Hepatocyte (in vitro differentiated cells): ENCODE data around the gene RBBP8NL. TPM values are rescaled to one million over a fixed set of nuclear protein-coding genes. Genes with fewer than 3 reads are reported as not detected.

ENCODE experiments used
- DNase-seq: peaks from one replicate; pipeline ENCODE4 v3.0.0-alpha.2; 2016; ENCODE audit warnings: low spot score
- H2AFZ ChIP-seq: fragments of 200-600 bp; sonication (generic); 2 replicates; pipeline ENCODE4 v1.6.0; 2016; ENCODE audit warnings: antibody characterized with exemption, mild to moderate bottlenecking
- H3K27ac ChIP-seq: fragments of 200-600 bp; sonication (generic); 2 replicates; pipeline ENCODE4 v1.5.1; 2016; ENCODE audit warnings: mild to moderate bottlenecking
- H3K27me3 ChIP-seq: fragments of 200-600 bp; sonication (generic); 2 replicates; pipeline ENCODE4 v1.6.1; 2016
- H3K36me3 ChIP-seq: fragments of 200-600 bp; sonication (generic); replicated peaks from 2 replicates; pipeline ENCODE4 v1.5.1; 2016; ENCODE audit warnings: low read depth; ENCODE audit not compliant: insufficient read depth
- H3K4me1 ChIP-seq: fragments of 200-600 bp; sonication (generic); 2 replicates; pipeline ENCODE4 v1.5.1; 2016; ENCODE audit warnings: mild to moderate bottlenecking, moderate library complexity; ENCODE audit not compliant: insufficient read depth
- H3K4me2 ChIP-seq: fragments of 200-600 bp; sonication (generic); 2 replicates; pipeline ENCODE4 v1.6.0; 2016
- H3K4me3 ChIP-seq: fragments of 200-600 bp; sonication (generic); 2 replicates; pipeline ENCODE4 v1.5.1; 2016; ENCODE audit warnings: mild to moderate bottlenecking
- H3K79me2 ChIP-seq: fragments of 200-600 bp; sonication (generic); 2 replicates; pipeline ENCODE4 v1.6.0; 2017; ENCODE audit warnings: mild to moderate bottlenecking
- H3K9me2 ChIP-seq: fragments of 200-600 bp; sonication (generic); replicated peaks from 2 replicates; pipeline ENCODE4 v1.6.0; 2017; ENCODE audit warnings: mild to moderate bottlenecking; ENCODE audit not compliant: insufficient read depth
- H3K9me3 ChIP-seq: fragments of 200-600 bp; sonication (generic); 2 replicates; pipeline ENCODE4 v1.5.1; 2016; ENCODE audit warnings: low read depth, mild to moderate bottlenecking
- H4K20me1 ChIP-seq: fragments of 200-600 bp; sonication (generic); 2 replicates; pipeline ENCODE4 v1.6.0; 2016; ENCODE audit warnings: mild to moderate bottlenecking; ENCODE audit not compliant: insufficient read depth, poor library complexity, severe bottlenecking
- CTCF ChIP-seq: fragments of 200-600 bp; sonication (generic); IDR thresholded peaks from 2 replicates; pipeline ENCODE4 v1.5.1; 2016; ENCODE audit warnings: antibody characterized with exemption, mild to moderate bottlenecking; ENCODE audit not compliant: poor library complexity
- EZH2 ChIP-seq: fragments of 200-600 bp; sonication (generic); IDR thresholded peaks from 2 replicates; pipeline ENCODE4 v1.6.1; 2016; ENCODE audit warnings: antibody characterized with exemption, mild to moderate bottlenecking, borderline replicate concordance
- EZH2phosphoT487 ChIP-seq: fragments of 200-600 bp; sonication (generic); IDR thresholded peaks from one replicate; pipeline ENCODE4 v1.6.1; 2018; ENCODE audit warnings: antibody characterized with exemption, mild to moderate bottlenecking, low read depth, moderate library complexity; ENCODE audit not compliant: unreplicated experiment, severe bottlenecking
- WGBS: methylation state at CpG from one replicate; pipeline ENCODE4 v1.1.6; 2016; ENCODE audit warnings: low lambda C conversion rate; ENCODE audit errors: missing lambda C conversion rate; 5-methylcytosine and 5-hydroxymethylcytosine counted together
- polyA plus RNA-seq: library from polyadenylated mRNA; unstranded; fragments of >200 nt; fragmentation: Nextera tagmentation; extraction: Ambion mirVana; gene quantifications from 2 replicates; pipeline ENCODE4 v1.2.1, GENCODE V29; 2016
- total RNA-seq: library from RNA; depleted of rRNA; stranded (reverse); fragments of >200 nt; gene quantifications from 2 replicates; pipeline ENCODE4 v1.2.3, GENCODE V29; 2014

The RBBP8NL gene
- total RNA-seq = 4.1 and 5.7 TPM in 2 replicates
- 6.4 and 6.9 TPM in 2 replicates for polyA plus RNA-seq

DNA sequence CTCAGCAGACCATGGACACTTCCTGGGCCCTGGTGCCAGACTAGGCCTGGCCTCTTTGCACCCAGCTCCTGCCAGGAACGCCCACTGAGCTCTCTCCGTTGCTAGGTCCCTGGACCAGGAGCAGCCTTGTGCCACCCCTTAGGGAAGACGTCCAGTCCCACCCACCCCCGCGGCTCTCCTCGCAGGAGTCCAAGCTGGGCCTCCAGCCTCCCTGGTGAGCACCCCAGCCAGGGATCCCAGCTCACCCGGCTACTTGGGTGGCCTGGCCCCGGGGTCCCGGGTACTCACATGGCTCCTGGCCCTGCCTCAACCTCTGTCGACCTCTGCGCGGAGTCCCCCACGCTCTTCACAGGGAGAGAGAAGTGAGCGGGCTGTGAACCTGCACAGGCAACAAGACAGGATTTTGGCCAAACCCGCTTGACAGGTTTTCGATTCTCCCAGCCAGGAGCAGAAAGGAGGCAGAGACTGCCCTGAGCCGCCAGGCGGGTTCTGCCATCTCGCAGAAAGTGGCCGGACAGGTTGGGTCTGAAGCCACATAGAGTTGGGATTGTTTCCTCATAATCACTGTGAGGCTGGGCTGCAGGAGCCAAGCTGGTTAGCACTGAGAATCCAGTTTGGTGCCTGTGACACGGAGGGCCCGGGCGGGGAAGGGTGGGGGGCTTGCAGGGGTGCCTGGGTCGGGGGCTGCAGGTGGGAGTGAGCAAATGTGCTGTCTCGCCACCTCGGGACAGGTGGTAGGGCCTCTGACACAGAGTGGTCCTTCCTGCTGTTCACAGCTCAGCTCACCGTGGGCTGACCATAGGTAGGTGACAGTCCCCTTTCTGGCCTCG, at the start of gene RBBP8NL:
TSS of gene RBBP8NL (minus strand) at position 368 of the 830 bp plus-strand sequence. CDS start 7,892 bp downstream, outside the sequence.
- Histone ChIP-seq H3K4me1 (peaks cover 66% of the 10 kb centered on the region), H3K9me3 (no peaks in the 10 kb centered on the region), H3K36me3 (no peaks in the 10 kb centered on the region), H3K79me2 (peaks cover 8% of the 10 kb centered on the region), H3K9me2 (no peaks in the 10 kb centered on the region), H3K27ac (peak within 1 kb of the TSS; percentile 84), H4K20me1 (no peaks in the 10 kb centered on the region), H3K4me3 (no peak within 1 kb of the TSS), H3K27me3 (no peaks in the 10 kb centered on the region), H3K4me2 (peak within 1 kb of the TSS; percentile 79), H2AFZ (no peak within 1 kb of the TSS)
- WGBS = 57% methylated on average over 21 of the region's 28 CpGs
- DNase-seq = peak; percentile 88
- TF ChIP-seq EZH2phosphoT487 (no peak), CTCF (peak; percentile 8)

DNA sequence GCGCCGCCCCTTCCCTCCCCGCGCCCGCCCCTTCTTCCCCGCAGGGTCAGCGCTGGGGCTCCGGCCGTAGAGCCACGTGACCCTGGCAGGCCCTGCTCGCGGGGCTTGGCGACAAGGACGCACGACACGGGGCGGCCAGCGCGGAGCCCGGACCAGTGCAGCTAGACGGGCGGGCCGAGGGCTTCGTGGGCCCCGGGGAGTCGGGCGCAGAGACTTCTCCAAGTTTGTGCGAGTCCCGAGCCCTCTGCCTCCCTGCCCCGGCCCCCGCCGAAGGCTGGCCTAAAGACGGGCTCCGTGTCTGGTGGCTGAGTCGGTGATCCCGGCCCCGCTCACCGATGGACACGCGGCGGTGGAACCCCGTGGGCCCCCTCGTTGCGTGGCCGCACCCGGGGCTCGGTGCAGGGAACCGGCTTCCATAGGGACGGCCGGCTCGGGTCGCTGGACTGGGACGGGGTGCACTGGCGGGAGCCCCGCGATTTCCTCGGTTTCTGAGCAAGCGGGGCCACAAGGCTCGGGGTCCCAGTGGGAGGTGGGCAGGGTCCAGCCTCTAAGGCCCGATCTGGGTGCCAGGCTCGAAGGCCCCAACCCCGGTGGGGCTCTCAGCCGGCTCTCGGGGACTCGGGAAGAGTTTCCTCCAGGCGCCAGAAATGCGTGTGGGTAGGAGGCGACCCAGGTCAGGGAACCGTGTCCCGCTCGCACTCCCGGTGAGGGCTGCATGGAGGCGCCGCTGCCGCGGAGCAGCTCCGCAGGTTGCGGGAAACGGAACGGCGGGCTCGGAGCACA, 48.9 kb upstream of the RBBP8NL start:
- peaks cover 4% of the 10 kb centered on the region for H3K27me3 ChIP-seq
- peak overlapping the region; percentile 98 for H3K27ac ChIP-seq
- H3K4me1 ChIP-seq = peaks cover 36% of the 10 kb centered on the region

GRCh38 chr20:62475772-62476055, 48.4 kb upstream of the RBBP8NL start, which contains the start of gene GATA5:
TSS of gene GATA5 (minus strand) at chr20:62475995. CDS start at chr20:62475521, 474 bp downstream.
- WGBS = 0% methylated on average over 9 of the region's 37 CpGs
- Histone ChIP-seq H3K4me1 (peaks cover 35% of the 10 kb centered on the region), H3K27me3 (peaks cover 4% of the 10 kb centered on the region), H3K36me3 (no peaks in the 10 kb centered on the region), H3K9me3 (no peaks in the 10 kb centered on the region), H3K79me2 (peaks cover 62% of the 10 kb centered on the region), H3K27ac (peak within 1 kb of the TSS; percentile 98), H3K4me3 (peak within 1 kb of the TSS; percentile 85), H3K4me2 (peak within 1 kb of the TSS; percentile 91), H4K20me1 (no peaks in the 10 kb centered on the region), H2AFZ (peak within 1 kb of the TSS; percentile 35), H3K9me2 (no peaks in the 10 kb centered on the region)
- TF ChIP-seq EZH2phosphoT487 = peak; percentile 12
- TF ChIP-seq EZH2 = no peak
- DNase-seq = no peak

More for the DNA sequence above, 48.9 kb upstream of the RBBP8NL start:
- 3% methylated on average over 71 of the region's 82 CpGs for WGBS
- Histone ChIP-seq H3K9me3 (no peaks in the 10 kb centered on the region), H3K4me2 (peak overlapping the region; percentile 91), H4K20me1 (no peaks in the 10 kb centered on the region), H3K4me3 (peak overlapping the region; percentile 85), H3K9me2 (no peaks in the 10 kb centered on the region), H2AFZ (peak overlapping the region; percentile 35), H3K79me2 (peaks cover 57% of the 10 kb centered on the region), H3K36me3 (no peaks in the 10 kb centered on the region)
- peak; percentile 85 for DNase-seq
- TF ChIP-seq EZH2phosphoT487 (peak; percentile 66), EZH2 (no peak), CTCF (no peak)
